Mesenchymal stem cell (in vitro differentiated cells and primary cell): ENCODE measurements around the gene TRIM33.

Source experiments
- DNase-seq: peaks from one replicate; pipeline ENCODE4 v3.0.0-alpha.2; 2013
- H2AFZ ChIP-seq: one replicate; pipeline ENCODE4 v1.6.1; 2013; ENCODE audit warnings: low read depth, mild to moderate bottlenecking, control low read depth, inconsistent platforms, low read length, moderate library complexity
- H2AK5ac ChIP-seq: 2 replicates; pipeline ENCODE4 v1.6.1; 2013; ENCODE audit warnings: low read length, moderate library complexity, mild to moderate bottlenecking, inconsistent platforms; ENCODE audit not compliant: severe bottlenecking
- H2BK120ac ChIP-seq: one replicate; pipeline ENCODE4 v1.6.1; 2013; ENCODE audit warnings: low read depth, mild to moderate bottlenecking, inconsistent platforms, low read length, moderate library complexity
- H2BK12ac ChIP-seq, 2 experiments: one replicate each; pipeline ENCODE4 v1.6.1; 2013; ENCODE audit warnings: inconsistent platforms in 2 of 2, low read length in 2 of 2, mild to moderate bottlenecking in 2 of 2, moderate library complexity in 2 of 2, control low read depth in 1 of 2
- H2BK15ac ChIP-seq: one replicate; pipeline ENCODE4 v1.6.1; 2013; ENCODE audit warnings: mild to moderate bottlenecking, low read depth, inconsistent platforms; ENCODE audit not compliant: poor library complexity, severe bottlenecking
- H2BK5ac ChIP-seq: 2 replicates; pipeline ENCODE4 v1.6.1; 2013; ENCODE audit warnings: low read depth, mild to moderate bottlenecking, low read length, control low read depth, inconsistent platforms; ENCODE audit not compliant: poor library complexity, severe bottlenecking
- H3K14ac ChIP-seq, 2 experiments: one replicate each; pipeline ENCODE4 v1.6.1; 2013; ENCODE audit warnings: inconsistent platforms in 2 of 2, low read length in 2 of 2, control low read depth in 1 of 2, mild to moderate bottlenecking in 1 of 2, moderate library complexity in 1 of 2
- H3K18ac ChIP-seq, 2 experiments: one replicate each; pipeline ENCODE4 v1.6.1; 2013; ENCODE audit warnings: inconsistent platforms in 2 of 2, low read length in 2 of 2, control low read depth in 1 of 2, low read depth in 1 of 2, mild to moderate bottlenecking in 1 of 2
- H3K23ac ChIP-seq, 2 experiments: one replicate each; pipeline ENCODE4 v1.6.1; 2013; ENCODE audit warnings: inconsistent platforms in 2 of 2, low read length in 2 of 2, mild to moderate bottlenecking in 2 of 2, moderate library complexity in 2 of 2, control low read depth in 1 of 2
- H3K27ac ChIP-seq: 2 replicates; pipeline ENCODE4 v1.5.1; 2013; ENCODE audit warnings: mild to moderate bottlenecking, moderate library complexity, low read length, control low read depth, inconsistent platforms; ENCODE audit not compliant: poor library complexity, severe bottlenecking
- H3K27me3 ChIP-seq, 2 experiments: 2 replicates each; pipeline versions ENCODE4 v1.6.1 to v1.7.0; 2013; ENCODE audit warnings: low read length in 2 of 2, mild to moderate bottlenecking in 2 of 2, moderate library complexity in 2 of 2, control low read depth in 1 of 2, inconsistent platforms in 1 of 2; ENCODE audit not compliant: control insufficient read depth in 1 of 2, insufficient read depth in 1 of 2
- H3K36me3 ChIP-seq, 2 experiments: 2 replicates each; pipeline versions ENCODE4 v1.6.1 to v1.7.0; 2013; ENCODE audit warnings: low read length in 2 of 2, control low read depth in 1 of 2, inconsistent platforms in 1 of 2, low read depth in 1 of 2, mild to moderate bottlenecking in 1 of 2; ENCODE audit not compliant: insufficient read depth in 2 of 2, control insufficient read depth in 1 of 2
- H3K4ac ChIP-seq, 2 experiments: one replicate each; pipeline ENCODE4 v1.6.1; 2013; ENCODE audit warnings: inconsistent platforms in 2 of 2, low read length in 2 of 2, mild to moderate bottlenecking in 2 of 2, moderate library complexity in 2 of 2, control low read depth in 1 of 2, low read depth in 1 of 2
- H3K4me1 ChIP-seq: 2 replicates; pipeline ENCODE4 v1.6.1; 2013; ENCODE audit warnings: low read depth, low read length, control low read depth; ENCODE audit not compliant: control insufficient read depth, insufficient read depth
- H3K4me2 ChIP-seq: 2 replicates; pipeline ENCODE4 v1.6.1; 2013; ENCODE audit warnings: low read length, mild to moderate bottlenecking, inconsistent platforms; ENCODE audit not compliant: poor library complexity, severe bottlenecking
- H3K4me3 ChIP-seq, 2 experiments: 2 replicates each; pipeline versions ENCODE4 v1.5.1 to v1.7.0; 2013; ENCODE audit warnings: low read length in 2 of 2, mild to moderate bottlenecking in 2 of 2, control low read depth in 1 of 2, low read depth in 1 of 2; ENCODE audit not compliant: insufficient read depth in 1 of 2
- H3K79me1 ChIP-seq: replicated peaks from 2 replicates; pipeline ENCODE4 v1.6.1; 2013; ENCODE audit warnings: mild to moderate bottlenecking, control low read depth, low read length, inconsistent platforms; ENCODE audit not compliant: poor library complexity, severe bottlenecking
- H3K9ac ChIP-seq: 2 replicates; pipeline ENCODE4 v1.7.0; 2013; ENCODE audit warnings: mild to moderate bottlenecking, low read length, moderate library complexity
- H3K9me3 ChIP-seq: 2 replicates; pipeline ENCODE4 v1.7.0; 2013; ENCODE audit warnings: mild to moderate bottlenecking, low read length; ENCODE audit not compliant: control insufficient read depth
- H4K8ac ChIP-seq: one replicate; pipeline ENCODE4 v1.6.1; 2013; ENCODE audit warnings: inconsistent platforms, mild to moderate bottlenecking, low read length, moderate library complexity
- H4K91ac ChIP-seq: one replicate; pipeline ENCODE4 v1.6.1; 2013; ENCODE audit warnings: mild to moderate bottlenecking, low read length, inconsistent platforms
- WGBS: methylation state at CpG from one replicate; pipeline ENCODE4 v1.1.7; 2013; ENCODE audit warnings: mixed read lengths; 5-methylcytosine and 5-hydroxymethylcytosine counted together

Gene TRIM33

GRCh38 chr1:114502080-114502479 is 8.9 kb downstream of the TRIM33 start:
- no peak overlapping the region for H3K27ac ChIP-seq
- no peak overlapping the region for H3K4me2 ChIP-seq
- H2BK120ac ChIP-seq: no peak overlapping the region
- no peak for DNase-seq
- no peak overlapping the region for H2BK15ac ChIP-seq
- no peaks in the 10 kb centered on the region for H3K9me3 ChIP-seq
- H3K9ac ChIP-seq: no peak overlapping the region
- no peak overlapping the region for H2BK12ac ChIP-seq
- H4K8ac ChIP-seq: no peak overlapping the region
- no peak overlapping the region for H4K91ac ChIP-seq
- no peak overlapping the region for H2BK5ac ChIP-seq
- H3K23ac ChIP-seq: no peak overlapping the region
- H3K18ac ChIP-seq: no peak overlapping the region
- H3K27me3 ChIP-seq: no peaks in the 10 kb centered on the region
- H3K4ac ChIP-seq: no peak overlapping the region
- H2AK5ac ChIP-seq: no peak overlapping the region
- peaks cover 2 to 3% of the 10 kb centered on the region in 2 experiments for H3K36me3 ChIP-seq
- peaks cover 1% of the 10 kb centered on the region for H3K79me1 ChIP-seq
- H3K4me1 ChIP-seq: no peaks in the 10 kb centered on the region
- no peak overlapping the region for H3K4me3 ChIP-seq
- no peak overlapping the region for H3K14ac ChIP-seq
- H2AFZ ChIP-seq: no peak overlapping the region

- Histone ChIP-seq H3K14ac (no peak overlapping the region), H3K9me3 (no peaks in the 10 kb centered on the region), H3K4me3 (no peak overlapping the region), H4K8ac (no peak overlapping the region), H3K9ac (no peak overlapping the region), H2BK120ac (no peak overlapping the region), H2AFZ (no peak overlapping the region), H4K91ac (no peak overlapping the region), H3K4me1 (no peaks in the 10 kb centered on the region), H3K79me1 (peaks cover 1% of the 10 kb centered on the region), H2AK5ac (no peak overlapping the region), H2BK12ac (no peak overlapping the region), H2BK5ac (no peak overlapping the region), H3K18ac (no peak overlapping the region), H3K23ac (no peak overlapping the region), H2BK15ac (no peak overlapping the region), H3K27ac (no peak overlapping the region), H3K4ac (no peak overlapping the region), H3K36me3 (peaks cover 0 to 2% of the 10 kb centered on the region in 2 experiments), H3K4me2 (no peak overlapping the region), H3K27me3 (no peaks in the 10 kb centered on the region)
- DNase-seq: no peak
These were observed 11.5 kb downstream of the TRIM33 start for GRCh38 chr1:114499478-114499877.

GRCh38 chr1:114496089-114496488 is 14.9 kb downstream of the TRIM33 start:
- H3K14ac ChIP-seq: no peak overlapping the region
- no peak overlapping the region for H3K27ac ChIP-seq
- no peak overlapping the region for H2BK120ac ChIP-seq
- no peak overlapping the region for H3K18ac ChIP-seq
- H2BK5ac ChIP-seq: no peak overlapping the region
- no peak overlapping the region for H2AK5ac ChIP-seq
- H4K91ac ChIP-seq: no peak overlapping the region
- no peak overlapping the region for H3K4me2 ChIP-seq
- H2AFZ ChIP-seq: no peak overlapping the region
- no peak overlapping the region for H4K8ac ChIP-seq
- H3K4me1 ChIP-seq: no peaks in the 10 kb centered on the region
- H3K36me3 ChIP-seq: no peaks in the 10 kb centered on the region
- 100% methylated on average over 1 of the region's 1 CpG for WGBS
- no peak for DNase-seq
- no peak overlapping the region for H2BK15ac ChIP-seq
- H3K9ac ChIP-seq: no peak overlapping the region
- no peaks in the 10 kb centered on the region for H3K9me3 ChIP-seq
- peaks cover 7% of the 10 kb centered on the region for H3K79me1 ChIP-seq
- no peak overlapping the region for H3K23ac ChIP-seq
- H3K27me3 ChIP-seq: no peaks in the 10 kb centered on the region
- H3K4me3 ChIP-seq: no peak overlapping the region
- H3K4ac ChIP-seq: no peak overlapping the region
- no peak overlapping the region for H2BK12ac ChIP-seq

GRCh38 chr1:114495486-114495885 is 15.5 kb downstream of the TRIM33 start:
- 100% methylated on average over 1 of the region's 2 CpGs for WGBS
- no peak overlapping the region for H2BK15ac ChIP-seq
- H3K18ac ChIP-seq: no peak overlapping the region
- H3K23ac ChIP-seq: no peak overlapping the region
- H3K4me2 ChIP-seq: no peak overlapping the region
- H4K8ac ChIP-seq: no peak overlapping the region
- no peaks in the 10 kb centered on the region for H3K4me1 ChIP-seq
- H3K27ac ChIP-seq: no peak overlapping the region
- H3K79me1 ChIP-seq: peaks cover 7% of the 10 kb centered on the region
- H2BK12ac ChIP-seq: no peak overlapping the region
- H3K9me3 ChIP-seq: no peaks in the 10 kb centered on the region
- no peak overlapping the region for H2AK5ac ChIP-seq
- no peak overlapping the region for H2BK5ac ChIP-seq
- no peak overlapping the region for H2AFZ ChIP-seq
- H3K27me3 ChIP-seq: no peaks in the 10 kb centered on the region
- no peaks in the 10 kb centered on the region for H3K36me3 ChIP-seq
- H3K4me3 ChIP-seq: no peak overlapping the region
- H3K9ac ChIP-seq: no peak overlapping the region
- no peak for DNase-seq
- H4K91ac ChIP-seq: no peak overlapping the region
- H3K4ac ChIP-seq: no peak overlapping the region
- H2BK120ac ChIP-seq: no peak overlapping the region
- H3K14ac ChIP-seq: no peak overlapping the region
